Measurements from ENCODE around the gene FAM240B. TPM values are rescaled to one million over a fixed set of nuclear protein-coding genes. Genes with fewer than 3 reads are reported as not detected.

The FAM240B gene
- total and polyA plus RNA-seq, 2 of the 8 experiments (the other 6 are each of a cell fraction or from before 2014, with no cell fraction given): not detected

DNA sequence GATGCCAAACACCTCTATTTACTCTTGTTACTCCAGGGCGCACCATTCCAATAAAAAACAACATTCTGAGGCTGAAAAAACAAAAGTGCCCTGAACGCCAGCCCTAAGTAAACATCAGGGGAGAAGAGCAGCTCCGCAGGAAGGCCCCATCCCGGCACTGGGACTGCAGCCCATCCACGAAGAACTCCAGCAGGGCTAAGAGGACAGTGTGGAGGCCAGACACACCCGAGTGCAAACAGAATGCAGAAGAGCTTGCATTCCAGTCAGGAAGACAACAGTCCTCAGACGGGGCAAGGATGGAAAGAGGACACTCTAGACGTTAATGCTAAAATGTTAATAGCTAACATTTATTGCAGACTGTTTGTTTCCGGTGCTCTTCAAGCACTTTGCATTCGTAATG lies 33.0 kb downstream of the FAM240B start (continued):
- TF ChIP-seq EGR1 (IDR thresholded peaks at IDR 0.05; ENCODE audit: borderline replicate concordance, low read depth, low read length) (no peak), NANOG (IDR thresholded peaks at IDR 0.05; ENCODE audit: insufficient read depth, low read depth, low read length, poor library complexity, severe bottlenecking) (no peak), KDM1A (IDR thresholded peaks at IDR 0.05; ENCODE audit: borderline replicate concordance, low read length) (no peak), POLR2AphosphoS5 (IDR thresholded peaks at IDR 0.05; ENCODE audit: low read depth, low read length) (no peak), KDM5A (IDR thresholded peaks at IDR 0.05; ENCODE audit: low read length) (no peak), CHD1 (IDR thresholded peaks at IDR 0.05; ENCODE audit: low read depth, low read length) (no peak)

All from H1 (cell line).